Measurements from ENCODE around the gene GDI1.

Gene GDI1

GRCh38 chrX:154482786-154483185, 45.8 kb downstream of the GDI1 start:
- Histone ChIP-seq H3K36me3 (ENCODE audit: control insufficient read depth, insufficient read depth, low read length) (0 out of 2 replicates have a peak, but pooled peaks cover 3% of the 10 kb centered on the region), H3K4me3 (ENCODE audit: low read length) (no peak overlapping the region), H3K4me1 (ENCODE audit: control insufficient read depth, insufficient read depth, low read length) (peaks cover 2% of the 10 kb centered on the region; the same call in 1 of the 2 replicates), H3K27ac (ENCODE audit: low read length) (no peak overlapping the region), H3K27me3 (ENCODE audit: control insufficient read depth, insufficient read depth, low read length) (no peaks in the 10 kb centered on the region), H3K9me3 (ENCODE audit: control insufficient read depth, insufficient read depth, low read length) (no peaks in the 10 kb centered on the region)
- WGBS (ENCODE audit: insufficient coverage, insufficient read length) = no CpG with 5 or more reads among the region's 7 CpGs
- no peak for DNase-seq (ENCODE audit: low read depth, low spot score)

DNA sequence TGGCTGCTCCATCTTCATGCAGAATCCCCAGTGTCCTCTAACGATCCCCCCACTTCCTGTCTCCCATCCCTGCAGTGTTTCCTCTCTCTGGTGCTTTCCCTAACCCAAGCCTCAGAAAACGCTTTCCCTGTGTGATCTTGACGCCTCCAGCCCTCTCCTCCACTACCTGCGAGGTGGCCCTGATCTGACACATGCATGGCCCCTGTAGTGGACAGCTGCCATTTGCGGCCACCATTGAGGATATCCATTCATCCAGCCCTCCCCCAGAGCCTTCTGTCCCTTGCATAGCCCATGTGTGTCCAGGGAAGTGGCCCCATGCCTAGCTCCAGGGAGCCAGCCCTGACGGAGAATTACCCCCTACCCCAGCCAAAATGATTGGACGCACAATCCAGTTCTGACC, 46.4 kb downstream of the GDI1 start:
- DNase-seq (ENCODE audit: low read depth, low spot score) = no peak
- no peak overlapping the region for H3K27ac ChIP-seq (ENCODE audit: low read length)
- WGBS (ENCODE audit: insufficient coverage, insufficient read length) = no CpG with 5 or more reads among the region's 7 CpGs
- H3K4me1 ChIP-seq (ENCODE audit: control insufficient read depth, insufficient read depth, low read length) = peaks cover 2% of the 10 kb centered on the region; the same call in 1 of the 2 replicates
- H3K9me3 ChIP-seq (ENCODE audit: control insufficient read depth, insufficient read depth, low read length) = no peaks in the 10 kb centered on the region
- H3K27me3 ChIP-seq (ENCODE audit: control insufficient read depth, insufficient read depth, low read length) = no peaks in the 10 kb centered on the region
- no peak overlapping the region for H3K4me3 ChIP-seq (ENCODE audit: low read length)
- peaks cover 3% of the 10 kb centered on the region; the same call in 1 of the 2 replicates for H3K36me3 ChIP-seq (ENCODE audit: control insufficient read depth, insufficient read depth, low read length)

DNA sequence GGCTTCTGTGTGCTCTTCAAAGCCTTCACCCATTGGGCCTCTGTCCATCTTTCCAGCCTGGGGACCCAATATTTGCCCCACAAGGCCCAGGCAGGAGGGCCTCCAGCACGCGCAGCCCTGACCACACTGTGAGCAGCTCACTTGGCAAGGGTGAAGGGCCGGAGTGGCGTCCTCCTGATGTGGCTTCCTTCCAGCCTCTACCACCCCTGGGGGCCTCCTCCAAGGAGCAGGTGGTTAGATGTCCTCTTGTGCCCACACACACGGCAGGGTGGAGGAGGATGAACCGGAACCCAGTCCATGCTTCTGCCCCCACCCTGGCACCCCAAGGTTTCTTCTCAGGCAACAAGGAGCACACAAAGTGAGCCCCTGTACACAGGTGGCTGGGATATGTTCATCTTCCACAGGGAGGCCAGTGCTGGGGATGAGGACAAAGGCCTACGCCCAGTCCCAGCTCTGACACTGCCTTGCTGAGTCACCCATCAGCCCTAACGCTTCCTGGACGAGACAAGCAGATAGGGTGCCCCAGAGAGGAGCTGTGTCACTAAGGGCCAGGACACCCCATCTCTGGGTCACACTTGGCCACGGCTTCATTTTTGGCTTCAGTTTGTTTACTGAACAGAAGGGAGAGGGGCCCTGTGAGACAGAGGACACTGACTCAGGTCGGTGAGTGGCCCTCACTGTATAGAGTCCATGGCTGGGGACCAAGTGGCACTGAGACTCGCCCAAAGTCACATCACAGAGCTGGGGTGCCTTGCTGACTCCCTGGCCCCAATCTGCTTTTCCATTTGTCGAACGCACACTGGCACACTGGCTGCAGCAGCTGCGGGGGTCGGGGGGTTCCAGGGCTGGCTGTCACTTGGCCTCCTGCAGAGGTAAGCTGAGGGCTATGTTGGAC, 47.5 kb downstream of the GDI1 start:
- Histone ChIP-seq H3K27me3 (ENCODE audit: control insufficient read depth, insufficient read depth, low read length) (no peaks in the 10 kb centered on the region), H3K4me3 (ENCODE audit: low read length) (no peak overlapping the region), H3K36me3 (ENCODE audit: control insufficient read depth, insufficient read depth, low read length) (peaks cover 3% of the 10 kb centered on the region; the same call in 1 of the 2 replicates), H3K27ac (ENCODE audit: low read length) (no peak overlapping the region), H3K9me3 (ENCODE audit: control insufficient read depth, insufficient read depth, low read length) (no peaks in the 10 kb centered on the region), H3K4me1 (ENCODE audit: control insufficient read depth, insufficient read depth, low read length) (peaks cover 2% of the 10 kb centered on the region; the same call in 1 of the 2 replicates)
- WGBS (ENCODE audit: insufficient coverage, insufficient read length) = no CpG with 5 or more reads among the region's 16 CpGs
- no peak for DNase-seq (ENCODE audit: low read depth, low spot score)

DNA sequence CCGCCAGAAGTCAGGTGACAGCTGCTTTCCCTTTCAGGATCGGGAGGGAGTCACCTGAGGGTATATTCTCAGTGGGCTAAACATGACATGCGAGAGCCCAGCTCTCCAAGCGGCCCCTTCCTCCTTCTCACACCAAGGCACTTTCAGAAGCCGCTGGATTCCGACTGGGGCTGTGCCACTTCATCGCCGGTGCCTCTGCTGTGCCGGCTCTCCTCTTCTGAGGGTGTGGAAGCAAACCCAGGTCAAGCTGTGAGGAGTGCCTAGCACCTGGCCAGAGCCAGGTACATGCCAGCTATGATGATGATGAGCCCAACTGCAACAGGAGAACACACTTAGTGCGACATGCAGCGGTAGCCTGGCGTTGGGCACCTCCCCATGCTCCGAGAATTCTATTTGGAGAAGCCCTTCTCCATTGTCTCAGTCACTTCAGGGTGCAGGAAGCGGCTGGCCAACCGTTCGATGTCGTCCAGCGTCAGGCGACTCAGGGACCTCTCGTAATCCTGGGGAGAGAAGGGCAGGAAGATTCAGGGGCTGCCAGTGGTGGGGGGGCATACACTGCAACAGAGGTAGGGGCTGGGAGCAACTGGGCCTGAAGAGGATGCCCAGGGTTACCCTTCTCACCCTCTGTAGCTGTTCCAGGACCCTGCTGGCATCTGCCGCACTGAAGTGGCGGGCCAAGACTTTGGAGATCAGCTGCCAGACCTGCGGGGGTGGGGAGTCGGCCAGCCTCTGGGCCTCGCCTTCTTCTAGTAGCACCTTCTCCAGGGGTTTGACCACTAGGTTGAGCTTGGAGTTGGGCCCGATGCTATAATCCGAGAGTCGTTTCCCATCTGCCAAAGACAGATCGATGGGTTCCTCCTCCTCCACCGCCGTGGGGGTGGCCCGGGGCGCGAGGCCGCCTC, 48.4 kb downstream of the GDI1 start:
- no CpG with 5 or more reads among the region's 35 CpGs for WGBS (ENCODE audit: insufficient coverage, insufficient read length)
- H3K4me1 ChIP-seq (ENCODE audit: control insufficient read depth, insufficient read depth, low read length) = peaks cover 2% of the 10 kb centered on the region; the same call in 1 of the 2 replicates
- peaks cover 3% of the 10 kb centered on the region; the same call in 1 of the 2 replicates for H3K36me3 ChIP-seq (ENCODE audit: control insufficient read depth, insufficient read depth, low read length)
- no peak overlapping the region for H3K27ac ChIP-seq (ENCODE audit: low read length)
- peak overlapping the region; percentile 88; the same call in 1 of the 2 replicates for H3K4me3 ChIP-seq (ENCODE audit: low read length)
- DNase-seq (ENCODE audit: low read depth, low spot score) = no peak
- H3K9me3 ChIP-seq (ENCODE audit: control insufficient read depth, insufficient read depth, low read length) = no peaks in the 10 kb centered on the region
- no peaks in the 10 kb centered on the region for H3K27me3 ChIP-seq (ENCODE audit: control insufficient read depth, insufficient read depth, low read length)

GRCh38 chrX:154486052-154486395, 49.1 kb downstream of the GDI1 start:
- H3K27me3 ChIP-seq (ENCODE audit: control insufficient read depth, insufficient read depth, low read length) = no peaks in the 10 kb centered on the region
- peak overlapping the region; percentile 88; the same call in 1 of the 2 replicates for H3K4me3 ChIP-seq (ENCODE audit: low read length)
- peaks cover 2% of the 10 kb centered on the region; the same call in 1 of the 2 replicates for H3K4me1 ChIP-seq (ENCODE audit: control insufficient read depth, insufficient read depth, low read length)
- H3K27ac ChIP-seq (ENCODE audit: low read length) = no peak overlapping the region
- peaks cover 3% of the 10 kb centered on the region; the same call in 1 of the 2 replicates for H3K36me3 ChIP-seq (ENCODE audit: control insufficient read depth, insufficient read depth, low read length)
- DNase-seq (ENCODE audit: low read depth, low spot score) = no peak
- WGBS (ENCODE audit: insufficient coverage, insufficient read length) = no CpG with 5 or more reads among the region's 35 CpGs
- no peaks in the 10 kb centered on the region for H3K9me3 ChIP-seq (ENCODE audit: control insufficient read depth, insufficient read depth, low read length)

DNA sequence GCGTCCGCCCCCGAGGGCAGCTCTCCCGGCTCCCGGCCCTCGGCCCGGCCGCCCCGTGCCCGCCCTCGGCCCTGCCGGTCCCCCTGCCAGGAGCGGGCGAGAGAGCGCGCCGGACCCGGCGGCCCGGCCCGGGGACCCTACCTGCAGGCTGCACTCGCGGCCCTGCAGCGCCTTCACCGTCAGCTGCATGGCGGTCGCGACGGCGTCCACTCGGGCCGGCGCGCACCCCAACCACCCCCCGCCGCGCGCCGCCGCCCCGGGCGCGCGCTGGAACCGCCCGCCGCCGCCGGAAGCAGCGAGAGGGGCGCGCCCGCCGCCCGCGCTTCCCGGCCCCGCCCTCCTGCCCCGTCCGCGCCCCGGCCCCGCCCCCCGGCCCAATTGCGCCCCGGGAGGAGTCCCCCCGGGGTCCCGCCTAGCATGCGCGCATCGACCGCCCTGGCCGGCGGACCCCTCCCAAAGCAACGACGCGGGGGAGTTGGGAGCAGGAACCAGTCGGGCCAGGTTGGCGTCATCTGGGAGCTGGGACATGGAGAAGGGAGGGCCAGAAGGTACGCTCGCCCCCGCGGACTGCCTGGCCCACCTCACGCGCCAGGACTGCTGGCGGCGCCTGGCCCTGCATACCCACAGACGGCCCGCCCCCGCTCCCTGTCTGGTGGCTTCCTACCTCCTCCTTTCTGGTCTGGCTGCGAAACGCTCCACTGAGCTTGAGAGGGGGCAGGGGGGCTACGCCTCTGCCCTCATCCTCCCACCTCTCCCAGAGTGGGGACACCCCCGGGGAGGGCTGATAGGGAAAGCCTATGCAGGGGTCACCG, 49.6 kb downstream of the GDI1 start, which contains the start of gene UBL4A:
Gene UBL4A, minus strand, starts transcription at position 220 of the 812 bp plus-strand sequence. Its CDS starts 31 bp downstream, at position 189.
- peaks cover 3% of the 10 kb centered on the region; the same call in 1 of the 2 replicates for H3K36me3 ChIP-seq (ENCODE audit: control insufficient read depth, insufficient read depth, low read length)
- peaks cover 2% of the 10 kb centered on the region; the same call in 1 of the 2 replicates for H3K4me1 ChIP-seq (ENCODE audit: control insufficient read depth, insufficient read depth, low read length)
- H3K9me3 ChIP-seq (ENCODE audit: control insufficient read depth, insufficient read depth, low read length) = no peaks in the 10 kb centered on the region
- no peak within 1 kb of the TSS for H3K27ac ChIP-seq (ENCODE audit: low read length)
- H3K4me3 ChIP-seq (ENCODE audit: low read length) = peak within 1 kb of the TSS; percentile 88; the same call in 1 of the 2 replicates
- WGBS (ENCODE audit: insufficient coverage, insufficient read length) = no CpG with 5 or more reads among the region's 95 CpGs
- DNase-seq (ENCODE audit: low read depth, low spot score) = no peak
- no peaks in the 10 kb centered on the region for H3K27me3 ChIP-seq (ENCODE audit: control insufficient read depth, insufficient read depth, low read length)

DNA sequence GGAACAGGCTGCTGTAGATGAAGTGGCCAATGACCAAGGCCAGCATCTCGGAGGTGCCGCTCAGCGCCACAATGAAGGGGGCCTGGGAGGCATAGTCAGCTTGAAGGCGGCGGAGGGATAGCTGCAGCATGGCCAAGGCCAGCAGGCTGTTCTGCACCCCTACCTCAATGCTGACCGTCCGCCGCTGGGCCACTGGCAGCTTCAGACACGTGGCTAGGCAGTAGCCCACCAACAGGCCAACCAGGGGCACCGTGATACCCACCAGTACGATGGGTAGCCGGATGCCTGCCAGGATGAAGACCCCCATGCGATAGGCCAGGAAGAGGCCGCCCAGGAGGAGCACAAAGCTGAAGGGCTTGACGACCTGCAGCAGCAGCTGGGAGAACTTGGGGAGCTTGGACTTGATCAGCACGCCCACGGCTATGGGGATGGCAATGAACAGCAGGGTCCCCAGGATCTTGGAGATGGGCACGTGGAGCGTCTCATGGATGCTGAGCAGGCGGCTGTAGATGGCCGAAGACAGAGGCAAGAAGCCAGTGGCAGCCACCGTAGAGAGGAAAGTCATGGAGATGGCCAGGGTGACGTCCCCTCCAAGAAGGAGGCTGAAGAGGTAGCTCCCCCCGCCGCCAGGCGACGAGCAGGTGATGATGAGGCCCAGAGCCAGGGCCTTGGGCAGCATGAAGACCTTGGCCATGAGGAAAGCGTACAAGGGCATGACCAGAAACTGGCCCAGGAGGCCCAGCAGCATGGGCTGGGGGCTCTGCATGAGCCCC, 50.8 kb downstream of the GDI1 start:
- no peak for DNase-seq (ENCODE audit: low read depth, low spot score)
- WGBS (ENCODE audit: insufficient coverage, insufficient read length) = no CpG with 5 or more reads among the region's 28 CpGs
- Histone ChIP-seq H3K9me3 (ENCODE audit: control insufficient read depth, insufficient read depth, low read length) (no peaks in the 10 kb centered on the region), H3K4me1 (ENCODE audit: control insufficient read depth, insufficient read depth, low read length) (peaks cover 2% of the 10 kb centered on the region; the same call in 1 of the 2 replicates), H3K4me3 (ENCODE audit: low read length) (no peak overlapping the region), H3K27me3 (ENCODE audit: control insufficient read depth, insufficient read depth, low read length) (no peaks in the 10 kb centered on the region), H3K27ac (ENCODE audit: low read length) (no peak overlapping the region), H3K36me3 (ENCODE audit: control insufficient read depth, insufficient read depth, low read length) (peaks cover 3% of the 10 kb centered on the region; the same call in 1 of the 2 replicates)

DNA sequence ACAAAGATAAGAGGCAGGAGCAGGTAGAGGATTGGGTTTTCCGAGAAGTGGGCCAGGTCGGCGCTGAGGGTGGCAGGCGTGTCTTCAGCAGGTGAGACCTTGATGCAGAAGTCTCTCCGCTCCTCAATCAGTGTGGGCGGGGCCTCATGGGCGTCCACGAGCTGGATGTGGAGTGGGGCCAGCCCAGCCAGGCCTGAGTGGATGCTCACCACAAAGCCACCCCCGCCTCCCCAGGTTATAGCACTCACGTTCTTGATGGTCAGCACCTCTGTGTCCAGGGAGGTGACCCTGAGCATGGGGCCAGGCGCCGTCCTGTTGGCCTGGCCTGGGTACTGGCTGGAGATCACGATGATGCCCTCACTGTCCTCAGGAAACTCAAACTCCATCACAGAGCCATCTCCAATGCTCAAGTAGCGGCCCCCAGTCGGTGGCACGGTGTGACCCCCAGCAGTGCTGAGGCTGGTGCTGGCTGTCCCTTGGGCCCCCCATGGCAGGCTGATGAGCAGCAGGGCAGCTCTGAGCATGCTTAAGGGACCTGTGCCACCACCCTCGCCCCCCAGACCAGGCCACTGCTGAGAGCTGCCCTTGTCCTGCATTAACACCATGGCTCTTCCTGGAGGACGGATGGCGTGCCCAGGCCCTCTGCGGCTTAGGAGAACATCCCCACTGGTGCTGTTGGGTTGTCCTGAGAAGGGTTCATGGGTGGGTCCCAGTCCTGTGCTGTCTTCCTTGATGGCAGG, 51.6 kb downstream of the GDI1 start:
- Histone ChIP-seq H3K27me3 (ENCODE audit: control insufficient read depth, insufficient read depth, low read length) (no peaks in the 10 kb centered on the region), H3K27ac (ENCODE audit: low read length) (no peak overlapping the region), H3K4me1 (ENCODE audit: control insufficient read depth, insufficient read depth, low read length) (peaks cover 2% of the 10 kb centered on the region; the same call in 1 of the 2 replicates), H3K9me3 (ENCODE audit: control insufficient read depth, insufficient read depth, low read length) (no peaks in the 10 kb centered on the region), H3K36me3 (ENCODE audit: control insufficient read depth, insufficient read depth, low read length) (peaks cover 3% of the 10 kb centered on the region; the same call in 1 of the 2 replicates), H3K4me3 (ENCODE audit: low read length) (no peak overlapping the region)
- no CpG with 5 or more reads among the region's 20 CpGs for WGBS (ENCODE audit: insufficient coverage, insufficient read length)
- no peak for DNase-seq (ENCODE audit: low read depth, low spot score)

Measured in iPS DF 6.9 (cell line).